Liver (tissue), 9 donors: ENCODE data around the gene ENO3. TPM values are rescaled to one million over a fixed set of nuclear protein-coding genes. Genes with fewer than 3 reads are reported as not detected.
A peak's percentile ranks its signal among the peaks of the same experiment; 100 is the strongest.

ENCODE experiments used
- DNase-seq: peaks from one replicate; pipeline ENCODE4 v3.0.0-alpha.2; 2017; ENCODE audit warnings: low spot score
- H3K27ac ChIP-seq, 2 donors: one replicate each; pipeline ENCODE4 v1.7.0; 2013; ENCODE audit warnings: inconsistent platforms in 2 of 2, low read length in 2 of 2, control low read depth in 1 of 2, low read depth in 1 of 2, mild to moderate bottlenecking in 1 of 2
- H3K27me3 ChIP-seq, 4 donors: one replicate each; pipeline versions ENCODE4 v1.6.1 to v1.7.0; 2013; ENCODE audit warnings: low read length in 3 of 4, inconsistent platforms in 1 of 4, mild to moderate bottlenecking in 1 of 4, moderate library complexity in 1 of 4; ENCODE audit not compliant: control insufficient read depth in 4 of 4, insufficient read depth in 4 of 4
- H3K36me3 ChIP-seq, 4 donors: one replicate each; pipeline versions ENCODE4 v1.6.1 to v1.7.0; 2013; ENCODE audit warnings: low read length in 3 of 4, mild to moderate bottlenecking in 3 of 4, low read depth in 1 of 4, moderate library complexity in 1 of 4; ENCODE audit not compliant: control insufficient read depth in 4 of 4, insufficient read depth in 3 of 4
- H3K4me1 ChIP-seq, 4 donors: one replicate each; pipeline versions ENCODE4 v1.6.1 to v1.7.0; 2013; ENCODE audit warnings: low read length in 3 of 4, mild to moderate bottlenecking in 3 of 4, moderate library complexity in 1 of 4; ENCODE audit not compliant: control insufficient read depth in 4 of 4, insufficient read depth in 4 of 4
- H3K4me3 ChIP-seq, 3 donors: one replicate each; pipeline versions ENCODE4 v1.6.1 to v1.7.0; 2013; ENCODE audit warnings: low read length in 3 of 3, control low read depth in 1 of 3, low read depth in 1 of 3, mild to moderate bottlenecking in 1 of 3
- H3K9ac ChIP-seq, 2 donors: one replicate each; pipeline ENCODE4 v1.7.0; 2013; ENCODE audit warnings: low read length in 2 of 2, mild to moderate bottlenecking in 2 of 2, moderate library complexity in 2 of 2, control low read depth in 1 of 2, low read depth in 1 of 2
- H3K9me3 ChIP-seq, 4 donors: one replicate each; pipeline versions ENCODE4 v1.6.1 to v1.7.0; 2013; ENCODE audit warnings: low read length in 3 of 4; ENCODE audit not compliant: control insufficient read depth in 4 of 4
- EGR1 ChIP-seq, 2 donors: IDR thresholded peaks; 2 replicates each; pipeline ENCODE4 v1.6.1; 2016 to 2018; ENCODE audit warnings: antibody characterized with exemption in 2 of 2, low read depth in 2 of 2
- FOXA1 ChIP-seq: IDR thresholded peaks from 2 replicates; pipeline ENCODE4 v1.6.1; 2016; ENCODE audit warnings: antibody characterized with exemption
- FOXA2 ChIP-seq: IDR thresholded peaks from 2 replicates; pipeline ENCODE4 v1.6.1; 2016; ENCODE audit warnings: antibody characterized with exemption
- GABPA ChIP-seq, 2 donors: IDR thresholded peaks in 1 of 2; conservative IDR thresholded peaks in 1 of 2; 2 replicates each; pipeline ENCODE4 v1.6.1; 2016; ENCODE audit warnings: antibody characterized with exemption in 2 of 2, mild to moderate bottlenecking in 1 of 2, moderate library complexity in 1 of 2
- HNF4A ChIP-seq, 2 donors: conservative IDR thresholded peaks; 2 replicates each; pipeline ENCODE4 v1.6.1; 2016; ENCODE audit warnings: antibody characterized with exemption in 2 of 2, mild to moderate bottlenecking in 2 of 2
- HNF4G ChIP-seq: IDR thresholded peaks from 2 replicates; pipeline ENCODE4 v1.6.1; 2016; ENCODE audit warnings: antibody characterized with exemption
- JUND ChIP-seq, 2 donors: IDR thresholded peaks; 2 replicates each; pipeline ENCODE4 v1.6.1; 2016; ENCODE audit warnings: antibody characterized with exemption in 2 of 2
- NR2F2 ChIP-seq: IDR thresholded peaks from 2 replicates; pipeline ENCODE4 v1.6.1; 2016; ENCODE audit warnings: antibody characterized with exemption
- RAD21 ChIP-seq, 2 donors: IDR thresholded peaks; 2 replicates each; pipeline ENCODE4 v1.6.1; 2016; ENCODE audit warnings: antibody characterized with exemption in 2 of 2, mild to moderate bottlenecking in 2 of 2
- RXRA ChIP-seq, 2 donors: IDR thresholded peaks; 2 replicates each; pipeline ENCODE4 v1.6.1; 2017 to 2018; ENCODE audit warnings: antibody characterized with exemption in 2 of 2, mild to moderate bottlenecking in 1 of 2
- SP1 ChIP-seq: IDR thresholded peaks from 2 replicates; pipeline ENCODE4 v1.6.1; 2018; ENCODE audit warnings: antibody characterized with exemption, mild to moderate bottlenecking
- TAF1 ChIP-seq: conservative IDR thresholded peaks from 2 replicates; pipeline ENCODE4 v1.6.1; 2016; ENCODE audit warnings: antibody characterized with exemption, mild to moderate bottlenecking
- YY1 ChIP-seq: IDR thresholded peaks from 2 replicates; pipeline ENCODE4 v1.6.1; 2016; ENCODE audit warnings: antibody characterized with exemption, mild to moderate bottlenecking
- WGBS: extraction: QIAGEN DNeasy Blood & Tissue Kit; methylation state at CpG from one replicate; pipeline ENCODE4 v1.1.7; 2013; 5-methylcytosine and 5-hydroxymethylcytosine counted together
- polyA plus RNA-seq, 2 donors: library from polyadenylated mRNA; stranded (reverse) in 1 of 2; unstranded in 1 of 2; fragments of 200-250 nt in 1 of 2; fragments of >200 nt in 1 of 2; fragmentation: Nextera tagmentation in 1 of 2; extraction: Ambion mirVana in 1 of 2; gene quantifications; one replicate each; pipeline versions ENCODE4 v1.2.1 to v1.2.3, GENCODE V29; 2013 to 2015
- total RNA-seq, 2 donors: library from RNA; depleted of rRNA; stranded (reverse); fragments of >200 nt; gene quantifications; one replicate each; pipeline ENCODE4 v1.2.3, GENCODE V29; 2014
- TF ChIP-seq, protein P1 (sequence below): IDR thresholded peaks from 2 replicates; pipeline ENCODE4 v1.6.1; 2016; ENCODE audit warnings: antibody characterized with exemption
- TF ChIP-seq, protein P2 (sequence below): IDR thresholded peaks from 2 replicates; pipeline ENCODE4 v1.6.1; 2016; ENCODE audit warnings: antibody characterized with exemption
- TF ChIP-seq, protein P3 (sequence below): IDR thresholded peaks from 2 replicates; pipeline ENCODE4 v1.6.1; 2016; ENCODE audit warnings: antibody characterized with exemption, mild to moderate bottlenecking
- TF ChIP-seq, protein P4 (sequence below): fragments of 150-350 bp; IDR thresholded peaks from 2 replicates; pipeline ENCODE4 v1.5.1; 2017; ENCODE audit warnings: improper control_type of control experiment, low read depth, low read length; ENCODE audit not compliant: missing input control
- TF ChIP-seq, protein P5 (sequence below): IDR thresholded peaks from 2 replicates; pipeline ENCODE4 v1.6.1; 2016; ENCODE audit warnings: antibody characterized with exemption
- donor health status: healthy.
- donor health status: healthy.
- donor health status: healthy.
- donor health status: healthy.
- donor health status: healthy.

Gene ENO3
- total and polyA plus RNA-seq, 4 donors: 26.3 to 117 (median 30.8) TPM

DNA sequence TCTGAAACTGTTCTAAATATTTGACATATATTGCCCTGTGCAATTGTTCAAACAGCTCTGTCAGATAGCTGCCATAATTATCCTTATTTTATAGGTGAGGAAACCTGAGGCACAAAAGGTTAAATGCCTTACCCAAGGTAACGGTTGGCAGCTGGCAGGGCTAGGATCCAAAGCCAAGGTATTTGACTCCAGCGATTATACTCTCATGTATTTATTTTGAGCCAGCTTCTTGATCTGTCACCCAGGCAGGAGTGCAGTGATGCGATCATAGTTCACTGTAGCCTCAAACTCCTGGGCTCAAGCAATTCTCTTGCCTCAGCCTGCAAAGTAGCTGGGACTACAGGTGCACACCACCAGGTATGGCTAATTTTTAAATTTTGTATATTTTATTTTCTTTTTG lies 7.2 kb downstream of the ENO3 start:
- Histone ChIP-seq H3K4me3 (no peak overlapping the region), H3K27ac (peak overlapping the region; percentile 32 to 34), H3K4me1 (peaks cover 4 to 54% (median 38%) of the 10 kb centered on the region in 4 donors), H3K9me3 (no peaks in the 10 kb centered on the region), H3K27me3 (no peaks in the 10 kb centered on the region), H3K9ac (no peak overlapping the region), H3K36me3 (peaks cover 0 to 7% (median 4%) of the 10 kb centered on the region in 4 donors)
- WGBS: 32% methylated on average over 3 of the region's 3 CpGs
- no peak for DNase-seq
- TF ChIP-seq EGR1 (IDR thresholded peaks at IDR 0.05; ENCODE audit: low read depth in 2 of 2) (no peak), HNF4A (conservative IDR thresholded peaks at IDR 0.05) (peak; percentile 62 to 74), HNF4G (no peak), NR2F2 (no peak), RAD21 (IDR thresholded peaks at IDR 0.05) (peak in 1 of 2 donors; percentile 20), SP1 (peak; percentile 36), GABPA (IDR thresholded peaks at IDR 0.05 in 1 of 2, conservative IDR thresholded peaks at IDR 0.05 in 1 of 2) (no peak), TAF1 (no peak), FOXA2 (no peak), FOXA1 (no peak), YY1 (no peak), RXRA (IDR thresholded peaks at IDR 0.05) (peak; percentile 60 to 63), JUND (IDR thresholded peaks at IDR 0.05) (peak in 1 of 2 donors; percentile 21)
- TF ChIP-seq, protein P1, sequence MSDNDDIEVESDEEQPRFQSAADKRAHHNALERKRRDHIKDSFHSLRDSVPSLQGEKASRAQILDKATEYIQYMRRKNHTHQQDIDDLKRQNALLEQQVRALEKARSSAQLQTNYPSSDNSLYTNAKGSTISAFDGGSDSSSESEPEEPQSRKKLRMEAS: no peak
- TF ChIP-seq, protein P2, sequence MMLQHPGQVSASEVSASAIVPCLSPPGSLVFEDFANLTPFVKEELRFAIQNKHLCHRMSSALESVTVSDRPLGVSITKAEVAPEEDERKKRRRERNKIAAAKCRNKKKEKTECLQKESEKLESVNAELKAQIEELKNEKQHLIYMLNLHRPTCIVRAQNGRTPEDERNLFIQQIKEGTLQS: no peak
- TF ChIP-seq, protein P3, sequence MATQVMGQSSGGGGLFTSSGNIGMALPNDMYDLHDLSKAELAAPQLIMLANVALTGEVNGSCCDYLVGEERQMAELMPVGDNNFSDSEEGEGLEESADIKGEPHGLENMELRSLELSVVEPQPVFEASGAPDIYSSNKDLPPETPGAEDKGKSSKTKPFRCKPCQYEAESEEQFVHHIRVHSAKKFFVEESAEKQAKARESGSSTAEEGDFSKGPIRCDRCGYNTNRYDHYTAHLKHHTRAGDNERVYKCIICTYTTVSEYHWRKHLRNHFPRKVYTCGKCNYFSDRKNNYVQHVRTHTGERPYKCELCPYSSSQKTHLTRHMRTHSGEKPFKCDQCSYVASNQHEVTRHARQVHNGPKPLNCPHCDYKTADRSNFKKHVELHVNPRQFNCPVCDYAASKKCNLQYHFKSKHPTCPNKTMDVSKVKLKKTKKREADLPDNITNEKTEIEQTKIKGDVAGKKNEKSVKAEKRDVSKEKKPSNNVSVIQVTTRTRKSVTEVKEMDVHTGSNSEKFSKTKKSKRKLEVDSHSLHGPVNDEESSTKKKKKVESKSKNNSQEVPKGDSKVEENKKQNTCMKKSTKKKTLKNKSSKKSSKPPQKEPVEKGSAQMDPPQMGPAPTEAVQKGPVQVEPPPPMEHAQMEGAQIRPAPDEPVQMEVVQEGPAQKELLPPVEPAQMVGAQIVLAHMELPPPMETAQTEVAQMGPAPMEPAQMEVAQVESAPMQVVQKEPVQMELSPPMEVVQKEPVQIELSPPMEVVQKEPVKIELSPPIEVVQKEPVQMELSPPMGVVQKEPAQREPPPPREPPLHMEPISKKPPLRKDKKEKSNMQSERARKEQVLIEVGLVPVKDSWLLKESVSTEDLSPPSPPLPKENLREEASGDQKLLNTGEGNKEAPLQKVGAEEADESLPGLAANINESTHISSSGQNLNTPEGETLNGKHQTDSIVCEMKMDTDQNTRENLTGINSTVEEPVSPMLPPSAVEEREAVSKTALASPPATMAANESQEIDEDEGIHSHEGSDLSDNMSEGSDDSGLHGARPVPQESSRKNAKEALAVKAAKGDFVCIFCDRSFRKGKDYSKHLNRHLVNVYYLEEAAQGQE: no peak
- TF ChIP-seq, protein P4, sequence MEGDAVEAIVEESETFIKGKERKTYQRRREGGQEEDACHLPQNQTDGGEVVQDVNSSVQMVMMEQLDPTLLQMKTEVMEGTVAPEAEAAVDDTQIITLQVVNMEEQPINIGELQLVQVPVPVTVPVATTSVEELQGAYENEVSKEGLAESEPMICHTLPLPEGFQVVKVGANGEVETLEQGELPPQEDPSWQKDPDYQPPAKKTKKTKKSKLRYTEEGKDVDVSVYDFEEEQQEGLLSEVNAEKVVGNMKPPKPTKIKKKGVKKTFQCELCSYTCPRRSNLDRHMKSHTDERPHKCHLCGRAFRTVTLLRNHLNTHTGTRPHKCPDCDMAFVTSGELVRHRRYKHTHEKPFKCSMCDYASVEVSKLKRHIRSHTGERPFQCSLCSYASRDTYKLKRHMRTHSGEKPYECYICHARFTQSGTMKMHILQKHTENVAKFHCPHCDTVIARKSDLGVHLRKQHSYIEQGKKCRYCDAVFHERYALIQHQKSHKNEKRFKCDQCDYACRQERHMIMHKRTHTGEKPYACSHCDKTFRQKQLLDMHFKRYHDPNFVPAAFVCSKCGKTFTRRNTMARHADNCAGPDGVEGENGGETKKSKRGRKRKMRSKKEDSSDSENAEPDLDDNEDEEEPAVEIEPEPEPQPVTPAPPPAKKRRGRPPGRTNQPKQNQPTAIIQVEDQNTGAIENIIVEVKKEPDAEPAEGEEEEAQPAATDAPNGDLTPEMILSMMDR: no peak
- TF ChIP-seq, protein P5, sequence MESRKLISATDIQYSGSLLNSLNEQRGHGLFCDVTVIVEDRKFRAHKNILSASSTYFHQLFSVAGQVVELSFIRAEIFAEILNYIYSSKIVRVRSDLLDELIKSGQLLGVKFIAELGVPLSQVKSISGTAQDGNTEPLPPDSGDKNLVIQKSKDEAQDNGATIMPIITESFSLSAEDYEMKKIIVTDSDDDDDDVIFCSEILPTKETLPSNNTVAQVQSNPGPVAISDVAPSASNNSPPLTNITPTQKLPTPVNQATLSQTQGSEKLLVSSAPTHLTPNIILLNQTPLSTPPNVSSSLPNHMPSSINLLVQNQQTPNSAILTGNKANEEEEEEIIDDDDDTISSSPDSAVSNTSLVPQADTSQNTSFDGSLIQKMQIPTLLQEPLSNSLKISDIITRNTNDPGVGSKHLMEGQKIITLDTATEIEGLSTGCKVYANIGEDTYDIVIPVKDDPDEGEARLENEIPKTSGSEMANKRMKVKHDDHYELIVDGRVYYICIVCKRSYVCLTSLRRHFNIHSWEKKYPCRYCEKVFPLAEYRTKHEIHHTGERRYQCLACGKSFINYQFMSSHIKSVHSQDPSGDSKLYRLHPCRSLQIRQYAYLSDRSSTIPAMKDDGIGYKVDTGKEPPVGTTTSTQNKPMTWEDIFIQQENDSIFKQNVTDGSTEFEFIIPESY: no peak
